Stimulated activated CD8-positive, alpha-beta memory T cell treated with anti-CD3 and anti-CD28 coated beads, Interleukin-12 subunit alpha, Interleukin-12 subunit beta, amount 100 ng/mL, for 24 hours (primary cell): ENCODE results near the gene CLBA1.
"Not testable (repeated sequence)": the region's sequence is repeated elsewhere in the genome, so short reads cannot be mapped to it uniquely, and the experiment has no call there.

Experiments
- DNase-seq: peaks from one replicate; pipeline ENCODE4 v3.0.0-alpha.2; 2020; ENCODE audit errors: extremely low read depth

CLBA1 gene

DNA sequence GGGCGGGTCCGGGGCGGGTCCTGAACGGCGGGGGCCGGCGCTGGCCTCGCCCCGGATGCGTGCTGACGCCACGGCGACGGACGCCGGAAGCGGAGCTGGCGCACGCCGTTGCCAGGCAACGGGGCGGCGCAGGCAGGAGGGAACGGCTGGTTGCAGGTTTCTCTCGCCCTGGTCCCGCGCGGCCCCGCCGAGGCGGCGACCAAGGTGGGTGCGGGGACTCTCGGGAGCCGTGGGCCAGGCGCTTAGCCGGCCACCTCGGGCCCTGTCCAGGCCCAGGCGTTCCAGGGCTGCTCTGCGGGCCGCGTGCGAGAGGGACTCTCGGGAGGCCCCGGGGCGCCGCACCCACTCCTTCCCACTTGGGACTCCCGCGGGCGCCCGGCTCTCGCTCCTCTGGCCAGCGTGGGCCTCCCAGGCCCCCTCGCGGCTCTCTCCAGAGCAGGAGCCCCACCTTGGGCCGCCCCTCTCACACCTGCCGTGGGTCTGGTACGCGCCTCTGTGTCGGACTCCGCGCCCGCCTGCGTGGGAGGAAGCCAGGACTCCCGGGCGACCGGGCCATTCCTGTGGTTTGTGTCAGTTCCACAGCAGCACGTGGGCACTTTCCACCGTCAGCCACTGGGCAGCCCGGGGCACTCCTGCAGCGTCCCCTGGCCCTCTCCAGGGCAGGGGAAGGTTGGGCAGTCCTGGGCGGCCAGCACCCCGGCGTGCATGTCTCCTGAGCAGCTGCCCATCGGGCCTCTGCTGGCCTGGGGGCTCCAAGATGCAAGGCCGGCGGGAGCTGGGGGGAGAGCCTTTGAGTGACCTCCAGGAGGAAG is at the start of gene CLBA1:
CLBA1 (plus strand) TSS at position 114 of the 812 bp plus-strand sequence; CDS start at position 758, 644 bp downstream.
- peak; percentile 74 for DNase-seq

DNA sequence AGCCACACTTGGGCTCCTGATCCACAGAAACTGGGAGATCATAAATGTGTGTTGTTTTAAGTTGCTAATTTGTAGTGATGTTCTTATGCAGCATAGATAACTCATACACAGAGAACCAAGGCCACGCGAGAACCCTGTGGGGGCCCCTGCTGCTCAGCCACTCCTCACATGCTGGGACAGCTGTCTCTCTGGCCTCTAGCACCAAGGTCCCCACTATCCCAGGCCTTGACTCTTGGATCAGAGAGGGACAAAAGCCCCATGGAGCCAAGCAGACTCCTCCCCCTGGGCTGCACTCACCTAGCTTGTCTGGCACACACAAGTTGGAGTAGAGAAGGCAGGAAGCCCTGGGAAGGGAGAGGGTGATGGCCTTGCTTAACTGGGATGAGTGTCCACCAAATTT is 49.6 kb upstream of the CLBA1 start:
- DNase-seq, result no peak

DNA sequence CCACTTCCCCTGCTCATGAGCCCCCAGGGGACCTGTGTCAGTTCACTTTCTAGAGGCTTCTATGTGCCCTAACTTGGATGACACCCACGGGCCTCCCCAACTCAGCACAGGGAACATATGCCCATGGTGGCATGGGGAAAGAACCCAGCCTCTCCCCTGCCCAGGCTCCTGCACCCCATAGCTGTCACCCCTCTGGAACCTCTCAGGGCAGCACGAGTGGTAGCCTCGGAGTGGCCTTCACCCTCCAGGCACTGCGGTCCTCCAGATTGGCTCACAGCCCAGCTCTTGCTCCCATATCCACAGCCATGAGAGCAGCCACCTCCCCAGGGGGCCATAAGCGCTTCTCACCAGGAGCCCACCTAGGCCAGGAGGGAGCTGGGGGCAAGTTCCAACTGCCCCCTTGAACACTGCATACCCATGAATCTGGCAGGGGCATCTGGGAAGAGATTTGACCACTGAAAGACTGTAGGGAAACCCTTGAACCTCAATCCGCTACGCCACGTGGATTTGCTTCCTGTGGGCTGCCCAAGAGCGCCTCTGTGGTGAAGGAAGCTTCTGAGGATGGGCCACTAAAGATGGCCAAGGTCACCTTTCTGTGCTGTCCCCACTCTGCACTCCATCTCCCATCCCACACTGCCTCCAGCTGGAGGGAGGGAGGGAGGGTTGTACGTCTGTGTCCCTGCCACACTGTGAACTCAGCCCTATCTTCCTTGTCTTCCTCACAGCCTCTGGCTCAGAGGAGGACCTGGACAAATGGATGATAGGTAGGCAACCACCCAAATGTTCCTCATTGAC is 49.0 kb upstream of the CLBA1 start:
- no peak for DNase-seq

DNA sequence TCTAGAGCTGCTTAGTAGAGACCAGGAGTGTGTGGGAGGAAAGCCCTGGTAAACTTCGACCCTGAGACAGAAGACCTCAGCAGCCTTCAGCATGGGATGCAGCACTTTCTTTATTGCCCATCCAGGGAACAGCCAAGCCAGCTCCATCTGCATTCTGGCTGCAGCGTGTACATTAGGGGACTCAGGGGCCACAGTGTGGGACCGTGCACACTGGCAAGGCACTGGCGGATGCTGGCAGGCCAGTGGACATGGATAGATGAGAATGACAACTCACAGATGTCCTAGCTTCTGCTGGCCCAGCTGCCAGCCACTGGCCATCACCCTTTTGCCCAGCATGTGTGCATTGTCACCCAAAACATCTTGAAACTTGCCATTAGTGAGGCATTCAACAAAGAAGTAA is 48.4 kb upstream of the CLBA1 start:
- DNase-seq, result no peak

DNA sequence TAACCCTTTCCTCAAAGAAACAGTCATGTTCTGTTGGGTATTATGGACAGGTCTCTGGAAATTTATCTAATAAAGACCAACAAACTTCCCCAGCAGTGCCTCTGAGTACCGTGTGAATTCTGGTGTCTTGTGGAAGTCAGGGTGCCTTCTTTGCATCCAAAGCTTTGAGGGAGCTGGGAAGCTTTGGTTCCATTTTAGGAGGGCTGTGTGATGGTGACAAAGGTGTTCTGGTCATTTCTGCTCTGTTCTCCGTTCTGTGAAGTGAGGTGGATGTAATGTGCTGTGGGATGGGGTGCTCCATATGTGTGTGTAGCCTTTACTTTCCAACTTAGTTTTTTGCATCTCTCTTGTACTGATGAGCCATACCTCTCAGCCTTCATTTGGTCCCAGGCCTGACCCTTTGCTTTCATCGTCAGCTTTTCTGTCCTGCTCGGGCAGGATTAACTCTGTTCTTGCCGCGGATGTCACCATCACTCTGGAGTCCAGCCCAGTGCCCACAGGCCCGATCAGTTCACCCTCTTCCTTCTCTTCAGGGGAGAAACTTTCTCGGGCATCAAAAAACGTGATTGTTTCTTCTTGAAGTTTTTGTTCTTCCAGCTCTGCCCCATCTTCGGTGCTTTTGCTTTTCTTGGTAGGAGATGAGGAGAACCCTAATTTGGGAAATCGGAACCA is 47.8 kb upstream of the CLBA1 start:
- DNase-seq, result no peak

DNA sequence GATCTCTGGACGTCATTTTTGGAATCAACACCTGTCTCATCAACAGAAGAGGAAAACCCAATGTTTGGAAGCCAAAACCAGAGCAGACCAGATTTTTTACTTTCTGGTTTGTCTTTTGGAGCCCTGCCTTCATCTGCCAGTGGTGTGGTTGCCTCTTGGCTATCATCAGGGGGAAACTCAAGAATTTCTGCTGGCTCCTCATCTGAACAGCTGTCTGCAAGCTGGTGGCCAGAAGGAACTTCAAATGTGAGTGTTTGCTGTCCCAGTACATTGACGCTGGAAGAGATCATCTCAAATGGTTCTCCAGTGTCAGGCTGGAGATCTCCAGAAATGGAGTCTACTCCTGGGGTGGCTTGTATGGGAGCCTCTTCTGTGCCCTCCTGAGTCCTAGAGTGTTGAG is 47.2 kb upstream of the CLBA1 start:
- no peak for DNase-seq

DNA sequence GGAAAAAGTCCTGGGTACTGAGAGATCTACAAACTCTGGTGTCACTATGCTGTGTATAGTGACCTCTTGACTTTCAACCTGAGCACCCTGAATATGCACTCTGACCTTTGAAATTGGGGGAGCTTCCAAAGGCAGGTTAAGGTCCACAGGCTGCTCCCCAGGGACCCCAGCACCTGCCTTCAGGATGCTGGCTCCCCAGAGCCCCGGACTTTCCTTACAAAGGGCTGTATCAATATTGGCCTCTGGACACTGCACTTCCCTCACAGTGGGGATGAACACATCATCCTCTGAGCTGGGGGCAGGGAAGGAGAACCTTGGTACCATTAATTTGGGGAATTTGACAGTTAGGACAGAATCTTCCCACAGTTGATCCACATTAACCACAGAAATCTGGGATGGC is 46.6 kb upstream of the CLBA1 start:
- no peak for DNase-seq

DNA sequence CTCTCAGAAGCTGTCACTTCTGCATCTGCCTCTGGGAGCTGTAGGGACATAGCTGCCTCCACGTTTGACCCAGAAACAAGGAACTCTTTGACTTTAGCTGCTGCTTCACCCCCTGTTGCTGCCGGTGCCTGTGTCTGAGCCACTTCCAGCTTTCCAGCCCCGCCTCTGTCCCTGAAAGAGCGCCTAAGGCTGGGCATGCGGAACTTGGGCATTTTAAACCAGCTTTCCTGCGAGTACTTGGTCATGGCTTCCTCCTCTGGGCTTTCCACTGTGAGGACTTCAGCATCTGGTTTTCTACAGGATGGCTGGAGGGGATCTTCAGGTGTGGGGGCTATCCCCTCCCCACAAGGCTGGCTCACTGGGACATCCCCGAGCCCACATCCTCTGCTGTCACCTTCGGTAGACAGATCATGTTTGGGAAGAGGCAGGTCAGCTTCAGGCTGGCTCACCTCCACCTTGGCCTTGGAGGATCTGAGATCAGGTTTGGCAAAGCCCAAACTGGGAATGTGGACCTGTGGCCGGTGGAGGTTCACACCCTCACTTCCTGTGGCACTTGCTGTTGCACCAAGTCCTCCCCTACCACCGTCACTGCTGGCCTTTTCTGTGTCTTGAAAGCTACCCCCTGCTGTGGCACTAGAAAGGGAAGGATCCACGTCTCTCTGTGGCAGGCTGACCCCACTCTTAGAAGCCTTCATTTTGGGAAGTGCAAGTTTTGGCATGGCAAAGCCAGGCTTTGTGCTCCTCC is 45.8 kb upstream of the CLBA1 start:
- DNase-seq, result no peak

DNA sequence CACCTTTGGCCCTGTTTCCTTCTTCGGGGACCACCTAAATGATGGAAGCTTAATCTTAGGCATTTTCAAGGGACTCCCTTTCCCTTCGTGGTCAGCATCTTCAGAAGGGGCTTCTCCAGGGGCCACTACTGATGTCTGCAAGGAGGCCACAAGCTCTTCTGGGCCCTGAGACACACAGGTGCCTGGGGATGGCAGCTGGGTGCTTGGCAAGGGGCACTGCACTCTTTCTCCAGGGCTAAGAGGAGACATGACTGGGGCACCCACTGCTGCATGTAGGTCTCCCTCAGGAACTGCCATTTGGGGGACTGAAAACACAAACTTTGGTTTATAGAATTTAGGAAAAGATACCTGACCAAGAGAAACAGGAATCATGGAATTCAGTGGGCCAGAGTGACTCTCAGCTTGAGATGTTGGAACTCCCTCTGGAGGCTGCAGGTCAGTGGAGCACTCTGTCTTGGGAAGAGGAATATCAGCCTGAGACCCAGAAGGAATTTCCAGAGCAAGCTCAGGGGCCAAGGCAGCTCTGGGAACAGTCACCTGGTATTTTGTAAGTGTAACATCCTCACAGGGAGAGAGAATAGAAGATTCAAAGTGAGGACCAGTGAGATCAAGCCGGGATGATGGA is 45.0 kb upstream of the CLBA1 start:
- DNase-seq, result no peak

DNA sequence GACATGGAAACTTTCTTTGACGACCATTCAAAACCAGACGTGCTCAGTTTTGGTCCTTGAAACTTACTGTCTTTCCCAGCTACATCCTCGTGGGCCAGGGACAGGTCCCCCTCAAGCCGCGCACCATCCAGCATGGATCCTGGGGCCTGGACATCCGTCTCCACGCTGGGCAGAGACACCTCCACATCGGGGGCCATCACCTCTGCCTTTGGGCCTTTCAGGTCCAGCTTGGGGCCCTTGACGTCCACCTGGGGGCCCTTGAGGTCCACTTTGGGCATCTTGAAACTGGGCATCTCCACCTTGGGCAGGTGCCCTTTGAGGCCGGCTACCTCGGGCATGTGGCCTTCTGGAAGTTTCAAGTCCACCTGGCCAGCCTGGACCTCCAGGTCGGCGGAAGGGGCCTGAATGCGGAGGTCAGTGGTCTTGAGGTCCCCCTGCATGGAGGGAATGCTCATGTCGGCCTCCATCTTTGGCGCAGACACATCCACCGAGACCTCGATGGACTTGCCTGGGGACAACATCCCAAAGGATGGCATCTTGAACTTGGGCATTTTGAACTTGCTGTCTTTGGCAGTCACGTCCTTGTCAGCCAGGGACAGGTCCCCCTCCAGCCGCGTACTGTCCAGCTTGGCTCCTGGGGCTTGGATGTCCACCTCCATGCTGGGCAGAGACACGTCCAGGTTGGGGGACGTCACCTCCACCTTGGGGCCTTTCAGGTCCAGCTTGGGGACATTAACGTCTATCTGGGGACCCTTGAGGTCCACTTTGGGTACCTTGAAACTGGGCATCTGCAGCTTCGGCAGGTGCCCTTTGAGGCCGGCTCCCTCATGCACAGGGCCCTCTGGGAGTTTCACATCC is 43.9 kb upstream of the CLBA1 start:
- no peak for DNase-seq

DNA sequence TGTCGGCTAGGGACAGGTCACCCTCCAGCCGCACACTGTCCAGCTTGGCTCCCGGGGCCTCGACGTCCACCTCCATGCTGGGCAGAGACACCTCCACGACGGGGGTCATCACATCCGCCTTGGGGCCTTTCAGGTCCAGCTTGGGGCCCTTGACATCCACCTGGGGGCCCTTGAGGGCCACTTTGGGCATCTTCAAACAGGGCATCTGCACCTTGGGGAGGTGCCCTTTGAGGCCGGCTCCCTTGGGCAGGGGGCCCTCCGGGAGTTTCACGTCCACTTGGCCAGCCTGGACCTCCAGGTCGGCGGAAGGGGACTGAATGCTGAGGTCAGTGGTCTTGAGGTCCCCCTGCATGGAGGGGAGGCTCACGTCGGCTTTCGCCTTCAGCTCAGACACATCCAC is 43.0 kb upstream of the CLBA1 start:
- no peak for DNase-seq

DNA sequence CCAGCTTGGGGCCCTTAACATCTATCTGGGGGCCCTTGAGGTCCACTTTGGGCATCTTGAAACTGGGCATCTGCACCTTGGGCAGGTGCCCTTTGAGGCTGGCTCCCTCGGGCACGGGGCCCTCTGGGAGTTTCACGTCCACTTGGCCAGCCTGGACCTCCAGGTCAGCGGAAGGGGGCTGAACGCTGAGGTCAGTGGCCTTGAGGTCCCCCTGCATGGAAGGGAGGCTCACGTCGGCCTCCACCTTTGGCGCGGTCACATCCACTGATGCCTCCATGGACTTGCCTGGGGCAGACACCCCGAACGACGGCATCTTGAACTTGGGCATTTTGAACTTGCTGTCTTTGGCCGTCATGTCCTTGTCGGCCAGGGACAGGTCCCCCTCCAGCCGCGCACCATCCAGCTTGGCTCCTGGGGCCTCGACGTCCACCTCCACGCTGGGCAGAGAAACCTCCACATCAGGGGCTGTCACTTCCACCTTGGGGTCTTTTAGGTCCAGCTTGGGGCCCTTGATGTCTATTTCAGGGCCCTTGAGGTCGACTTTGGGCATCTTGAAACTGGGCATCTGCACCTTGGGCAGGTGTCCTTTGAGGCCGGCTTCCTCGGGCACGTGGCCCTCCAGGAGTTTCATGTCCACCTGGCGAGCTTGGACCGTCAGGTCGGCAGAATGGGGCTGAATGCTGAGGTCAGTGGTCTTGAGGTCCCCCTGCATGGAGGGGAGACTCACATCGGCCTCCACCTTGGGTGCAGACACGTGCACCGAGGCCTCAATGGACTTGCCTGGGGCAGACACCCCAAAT is 42.2 kb upstream of the CLBA1 start:
- not testable (repeated sequence) for DNase-seq

DNA sequence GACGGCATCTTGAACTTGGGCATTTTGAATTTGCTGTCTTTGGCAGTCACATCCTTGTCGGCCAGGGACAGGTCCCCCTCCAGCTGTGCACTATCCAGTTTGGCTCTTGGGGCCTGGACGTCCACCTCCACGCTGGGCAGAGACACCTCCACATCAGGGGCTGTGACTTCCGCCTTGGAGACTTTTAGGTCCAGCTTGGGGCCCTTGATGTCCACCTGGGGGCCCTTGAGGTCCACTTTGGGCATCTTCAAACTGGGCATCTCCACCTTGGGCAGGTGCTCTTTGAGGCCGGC is 41.6 kb upstream of the CLBA1 start:
- not testable (repeated sequence) for DNase-seq

DNA sequence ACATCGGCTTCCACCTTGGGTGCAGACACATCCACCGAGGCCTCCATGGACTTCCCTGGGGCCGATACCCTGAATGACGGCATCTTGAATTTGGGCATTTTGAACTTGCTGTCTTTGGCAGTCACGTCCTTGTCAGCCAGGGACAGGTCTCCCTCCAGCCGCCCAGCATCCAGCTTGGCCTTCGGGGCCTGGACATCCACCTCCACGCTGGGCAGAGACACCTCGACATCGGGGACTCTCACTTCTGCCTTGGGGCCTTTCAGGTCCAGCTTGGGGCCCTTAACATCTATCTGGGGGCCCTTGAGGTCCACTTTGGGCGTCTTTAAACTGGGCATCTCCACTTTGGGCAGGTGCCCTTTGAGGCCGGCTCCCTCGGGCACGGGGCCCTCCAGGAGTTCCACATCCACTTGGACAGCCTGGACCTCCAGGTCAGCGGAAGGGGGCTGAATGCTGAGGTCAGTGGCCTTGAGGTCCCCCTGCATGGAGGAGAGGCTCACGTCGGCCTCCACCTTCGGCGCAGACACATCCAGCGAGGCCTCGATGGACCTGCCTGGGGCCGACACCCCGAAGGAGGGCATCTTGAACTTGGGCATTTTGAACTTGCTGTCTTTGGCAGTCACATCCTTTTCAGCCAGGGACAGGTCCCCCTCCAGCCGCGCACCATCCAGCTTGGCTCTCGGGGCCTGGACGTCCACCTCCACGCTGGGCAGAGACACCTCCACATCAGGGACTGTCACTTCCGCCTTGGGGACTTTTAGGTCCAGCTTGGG is 41.0 kb upstream of the CLBA1 start:
- DNase-seq, result not testable (repeated sequence)

DNA sequence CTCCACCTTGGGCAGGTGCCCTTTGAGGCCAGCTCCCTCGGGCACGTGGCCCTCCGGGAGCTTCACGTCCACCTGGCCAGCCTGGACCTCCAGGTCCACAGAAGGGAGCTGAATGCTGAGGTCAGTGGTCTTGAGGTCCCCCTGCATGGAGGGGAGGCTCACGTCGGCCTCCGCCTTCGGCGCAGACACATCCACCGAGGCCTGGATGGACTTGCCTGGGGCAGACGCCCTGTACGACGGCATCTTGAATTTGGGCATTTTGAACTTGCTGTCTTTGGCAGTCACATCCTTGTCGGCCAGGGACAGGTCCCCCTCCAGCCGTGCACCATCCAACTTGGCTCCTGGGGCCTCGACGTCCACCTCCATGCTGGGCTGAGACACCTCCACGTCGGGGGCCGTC is 40.3 kb upstream of the CLBA1 start:
- DNase-seq, result not testable (repeated sequence)

DNA sequence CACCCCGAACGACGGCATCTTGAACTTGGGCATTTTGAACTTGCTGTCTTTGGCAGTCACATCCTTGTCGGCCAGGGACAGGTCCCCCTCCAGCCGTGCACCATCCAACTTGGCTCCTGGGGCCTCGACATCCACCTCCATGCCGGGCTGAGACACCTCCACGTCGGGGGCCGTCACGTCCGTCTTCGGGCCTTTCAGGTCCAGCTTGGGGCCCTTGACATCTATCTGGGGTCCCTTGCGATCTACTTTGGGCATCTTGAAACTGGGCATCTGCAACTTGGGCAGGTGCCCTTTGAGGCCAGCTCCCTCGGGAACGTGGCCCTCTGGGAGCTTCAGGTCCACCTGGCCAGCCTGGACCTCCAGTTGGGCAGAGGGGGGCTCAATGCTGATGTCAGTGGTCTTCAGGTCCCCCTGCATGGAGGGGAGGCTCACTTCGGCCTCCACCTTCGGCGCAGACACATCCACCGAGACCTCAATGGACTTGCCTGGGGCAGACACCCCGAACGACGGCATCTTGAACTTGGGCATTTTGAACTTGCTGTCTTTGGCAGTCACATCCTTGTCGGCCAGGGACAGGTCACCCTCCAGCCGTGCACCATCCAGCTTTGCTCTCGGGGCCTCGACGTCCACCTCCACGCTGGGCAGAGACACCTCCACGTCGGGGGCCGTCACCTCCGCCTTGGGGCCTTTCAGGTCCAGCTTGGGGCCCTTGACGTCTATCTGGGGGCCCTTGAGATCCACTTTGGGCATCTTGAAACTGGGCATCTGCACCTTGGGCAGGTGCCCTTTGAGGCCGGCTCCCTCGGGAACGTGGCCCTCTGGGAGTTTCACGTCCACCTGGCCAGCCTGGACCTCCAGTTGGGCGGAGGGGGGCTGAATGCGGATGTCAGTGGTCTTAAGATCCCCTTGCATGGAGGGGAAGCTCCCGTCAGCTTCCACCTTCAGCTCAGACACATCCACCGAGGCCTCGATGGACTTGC is 39.3 kb upstream of the CLBA1 start:
- DNase-seq, result not testable (repeated sequence)

DNA sequence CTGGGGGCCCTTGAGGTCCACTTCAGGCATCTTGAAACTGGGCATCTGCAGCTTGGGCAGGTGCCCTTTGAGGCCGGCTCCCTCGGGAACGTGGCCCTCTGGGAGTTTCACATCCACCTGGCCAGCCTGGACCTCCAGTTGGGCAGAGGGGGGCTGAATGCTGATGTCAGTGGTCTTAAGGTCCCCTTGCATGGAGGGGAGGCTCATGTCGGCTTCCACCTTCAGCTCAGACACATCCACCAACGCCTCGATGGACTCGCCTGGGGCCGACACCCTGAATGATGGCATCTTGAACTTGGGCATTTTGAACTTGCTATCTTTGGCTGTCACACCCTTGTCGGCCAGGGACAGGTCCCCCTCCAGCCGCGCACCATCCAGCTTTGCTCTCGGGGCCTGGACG is 38.4 kb upstream of the CLBA1 start:
- not testable (repeated sequence) for DNase-seq
